ENCODE measurements around the gene SEC24C. TPM values are rescaled to one million over a fixed set of nuclear protein-coding genes. Genes with fewer than 3 reads are reported as not detected.

The SEC24C gene
- total RNA-seq, 1 experiment from 2014 or later = 74.9 TPM

DNA sequence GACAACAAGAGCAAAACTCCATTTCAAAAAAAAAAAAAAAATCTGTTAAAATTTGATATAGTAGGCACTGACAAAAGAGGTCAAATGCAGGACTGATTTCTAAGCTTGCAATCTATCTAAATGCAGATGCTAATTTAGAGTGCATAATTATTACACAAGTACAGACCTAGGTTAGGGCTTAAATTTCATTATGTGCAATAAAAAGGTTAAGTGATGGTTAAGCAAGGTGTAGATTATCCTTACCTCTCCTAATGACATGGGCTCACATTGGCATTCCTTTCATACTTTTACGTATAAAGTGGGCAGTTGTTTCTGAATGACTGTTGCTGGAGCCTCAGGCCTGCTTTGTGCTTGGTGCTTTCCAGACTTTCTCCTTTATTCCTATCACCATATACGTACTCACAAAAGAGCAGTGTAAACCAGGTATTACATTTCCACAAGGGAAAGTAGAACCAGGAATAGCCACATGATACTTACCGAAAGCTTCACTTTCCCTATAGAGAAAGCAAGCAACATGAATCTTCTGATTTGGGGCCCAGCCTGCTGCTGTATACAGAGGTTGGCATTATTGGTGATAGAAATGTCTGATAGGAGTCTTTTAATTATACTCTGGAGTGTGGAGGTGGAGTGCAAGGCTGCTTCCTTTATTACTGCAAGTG is 35.5 kb downstream of the SEC24C start:
- BruUV-seq (replicated peaks) = no TSS peak
- peaks cover 22% of the 10 kb centered on the region for H3K36me3 ChIP-seq (ENCODE audit: insufficient read depth, low read length, poor library complexity, severe bottlenecking)
- DNase-seq (ENCODE audit: low spot score) = no peak
- CTCF ChIA-PET = no interaction called here
- H3K27ac ChIP-seq (ENCODE audit: low read depth, low read length, poor library complexity, severe bottlenecking) = no peak overlapping the region
- H3K4me1 ChIP-seq (ENCODE audit: insufficient read depth, low read length, poor library complexity, severe bottlenecking) = peaks cover 17% of the 10 kb centered on the region
- H3K4me3 ChIP-seq (ENCODE audit: low read depth, low read length, poor library complexity, severe bottlenecking) = no peak overlapping the region
- intact Hi-C loops (cut with micrococcal nuclease; ENCODE audit: unreplicated experiment) = no loop called here
- H3K27me3 ChIP-seq (replicated peaks; ENCODE audit: insufficient read depth, low read depth, low read length, poor library complexity) = no peaks in the 10 kb centered on the region
- TF ChIP-seq, protein P1, sequence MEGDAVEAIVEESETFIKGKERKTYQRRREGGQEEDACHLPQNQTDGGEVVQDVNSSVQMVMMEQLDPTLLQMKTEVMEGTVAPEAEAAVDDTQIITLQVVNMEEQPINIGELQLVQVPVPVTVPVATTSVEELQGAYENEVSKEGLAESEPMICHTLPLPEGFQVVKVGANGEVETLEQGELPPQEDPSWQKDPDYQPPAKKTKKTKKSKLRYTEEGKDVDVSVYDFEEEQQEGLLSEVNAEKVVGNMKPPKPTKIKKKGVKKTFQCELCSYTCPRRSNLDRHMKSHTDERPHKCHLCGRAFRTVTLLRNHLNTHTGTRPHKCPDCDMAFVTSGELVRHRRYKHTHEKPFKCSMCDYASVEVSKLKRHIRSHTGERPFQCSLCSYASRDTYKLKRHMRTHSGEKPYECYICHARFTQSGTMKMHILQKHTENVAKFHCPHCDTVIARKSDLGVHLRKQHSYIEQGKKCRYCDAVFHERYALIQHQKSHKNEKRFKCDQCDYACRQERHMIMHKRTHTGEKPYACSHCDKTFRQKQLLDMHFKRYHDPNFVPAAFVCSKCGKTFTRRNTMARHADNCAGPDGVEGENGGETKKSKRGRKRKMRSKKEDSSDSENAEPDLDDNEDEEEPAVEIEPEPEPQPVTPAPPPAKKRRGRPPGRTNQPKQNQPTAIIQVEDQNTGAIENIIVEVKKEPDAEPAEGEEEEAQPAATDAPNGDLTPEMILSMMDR (conservative IDR thresholded peaks at IDR 0.05; ENCODE audit: low read depth, low read length) = no peak
- no peak for TF ChIP-seq EZH2 (IDR thresholded peaks at IDR 0.05; ENCODE audit: borderline replicate concordance, low read depth, low read length, poor library complexity, severe bottlenecking)
- no peaks in the 10 kb centered on the region for H3K9me3 ChIP-seq (ENCODE audit: low read depth, low read length, poor library complexity, severe bottlenecking)
- POLR2A ChIA-PET (ENCODE audit: low non-redundant PET) = no interaction called here

DNA sequence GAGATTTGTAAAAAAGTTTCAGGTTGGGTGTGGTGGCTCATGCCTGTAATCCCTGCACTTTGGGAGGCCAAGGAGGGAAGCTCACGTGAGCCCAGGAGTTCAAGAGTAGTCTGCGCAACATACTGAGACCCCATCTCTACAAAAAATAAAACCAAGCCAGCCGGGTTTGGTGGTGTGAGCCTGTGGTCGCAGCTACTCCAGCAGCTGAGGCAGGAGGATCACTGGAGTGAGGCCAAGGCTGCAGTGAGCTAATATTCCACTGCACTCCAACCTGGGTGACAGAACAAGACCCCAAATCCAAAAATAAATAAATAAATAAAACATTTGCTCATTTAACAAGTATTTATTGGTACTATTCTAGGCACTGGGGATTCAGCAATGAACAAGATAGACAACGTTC is 36.1 kb downstream of the SEC24C start:
- no peak for DNase-seq (ENCODE audit: low spot score)
- TF ChIP-seq, protein P1 (conservative IDR thresholded peaks at IDR 0.05; ENCODE audit: low read depth, low read length) = no peak
- TF ChIP-seq EZH2 (IDR thresholded peaks at IDR 0.05; ENCODE audit: borderline replicate concordance, low read depth, low read length, poor library complexity, severe bottlenecking) = no peak
- POLR2A ChIA-PET (ENCODE audit: low non-redundant PET) = no interaction called here
- H3K36me3 ChIP-seq (ENCODE audit: insufficient read depth, low read length, poor library complexity, severe bottlenecking) = peaks cover 19% of the 10 kb centered on the region
- H3K9me3 ChIP-seq (ENCODE audit: low read depth, low read length, poor library complexity, severe bottlenecking) = no peaks in the 10 kb centered on the region
- no TSS peak for BruUV-seq (replicated peaks)
- peak overlapping the region; percentile 87 for H3K4me3 ChIP-seq (ENCODE audit: low read depth, low read length, poor library complexity, severe bottlenecking)
- H3K27me3 ChIP-seq (replicated peaks; ENCODE audit: insufficient read depth, low read depth, low read length, poor library complexity) = no peaks in the 10 kb centered on the region
- H3K4me1 ChIP-seq (ENCODE audit: insufficient read depth, low read length, poor library complexity, severe bottlenecking) = peaks cover 11% of the 10 kb centered on the region
- intact Hi-C loops (cut with micrococcal nuclease; ENCODE audit: unreplicated experiment) = no loop called here
- CTCF ChIA-PET = no interaction called here
- H3K27ac ChIP-seq (ENCODE audit: low read depth, low read length, poor library complexity, severe bottlenecking) = no peak overlapping the region

DNA sequence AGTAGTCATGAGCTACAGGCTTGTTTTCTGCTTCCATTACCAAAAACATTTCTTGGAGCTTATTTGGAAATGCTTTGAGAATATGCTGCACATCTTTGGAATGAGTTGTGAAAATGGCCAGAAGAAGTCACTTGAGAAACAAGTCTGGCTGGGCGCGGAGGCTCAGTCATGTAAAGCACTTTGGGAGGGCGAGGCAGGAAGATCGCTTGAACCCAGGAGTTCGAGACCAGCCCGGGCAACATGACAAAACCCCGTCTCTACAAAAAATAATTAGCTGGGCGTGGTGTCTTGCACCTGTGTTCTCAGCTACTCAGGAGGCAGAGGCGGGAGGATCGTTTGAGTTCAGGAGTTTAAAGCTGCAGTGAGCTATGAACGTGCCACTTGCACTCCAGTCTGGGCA is 36.8 kb downstream of the SEC24C start:
- ChIA-PET POLR2A (ENCODE audit: low non-redundant PET) (no interaction called here), CTCF (no interaction called here)
- intact Hi-C loops (cut with micrococcal nuclease; ENCODE audit: unreplicated experiment) = no loop called here
- DNase-seq (ENCODE audit: low spot score) = no peak
- Histone ChIP-seq H3K4me3 (ENCODE audit: low read depth, low read length, poor library complexity, severe bottlenecking) (peak overlapping the region; percentile 87), H3K27me3 (replicated peaks; ENCODE audit: insufficient read depth, low read depth, low read length, poor library complexity) (no peaks in the 10 kb centered on the region), H3K36me3 (ENCODE audit: insufficient read depth, low read length, poor library complexity, severe bottlenecking) (peaks cover 13% of the 10 kb centered on the region), H3K9me3 (ENCODE audit: low read depth, low read length, poor library complexity, severe bottlenecking) (no peaks in the 10 kb centered on the region), H3K27ac (ENCODE audit: low read depth, low read length, poor library complexity, severe bottlenecking) (peak overlapping the region; percentile 93), H3K4me1 (ENCODE audit: insufficient read depth, low read length, poor library complexity, severe bottlenecking) (peaks cover 10% of the 10 kb centered on the region)
- BruUV-seq (replicated peaks) = no TSS peak
- TF ChIP-seq, protein P1 (conservative IDR thresholded peaks at IDR 0.05; ENCODE audit: low read depth, low read length) = no peak
- TF ChIP-seq EZH2 (IDR thresholded peaks at IDR 0.05; ENCODE audit: borderline replicate concordance, low read depth, low read length, poor library complexity, severe bottlenecking) = no peak
